HEK293 (cell line): ENCODE measurements around the gene NOL9.

Experiments
- CTCF ChIA-PET: fragments of 350-600 bp; formaldehyde crosslinking; extraction: SDS; loops from one replicate; lab custom pipeline; 2021; ENCODE audit warnings: antibody characterized with exemption; lab: Yijun Ruan, JAX
- POLR2A ChIA-PET: fragments of 300-600 bp; formaldehyde crosslinking; extraction: SDS; loops from one replicate; lab custom pipeline; 2020; ENCODE audit warnings: antibody characterized with exemption, inconsistent platforms; lab: Yijun Ruan, JAX
- H3K27ac ChIP-seq: fragments of 200-500 bp; sonication (Bioruptor generic); 2 replicates; pipeline ENCODE4 v1.5.1; 2014; ENCODE audit warnings: low read depth, low read length, control low read depth, inconsistent platforms; ENCODE audit errors: extremely low read depth
- H3K36me3 ChIP-seq, 2 experiments: fragments of 200-500 bp in 1 of 2; sonication (Bioruptor generic) in 1 of 2; 1 replicate in 1 of 2; 2 replicates in 1 of 2; pipeline ENCODE4 v1.5.1; 2014 to 2017; ENCODE audit warnings: inconsistent platforms in 2 of 2, low read length in 2 of 2; ENCODE audit not compliant: control insufficient read depth in 2 of 2, insufficient read depth in 1 of 2
- H3K4me1 ChIP-seq: fragments of 200-500 bp; sonication (Bioruptor generic); 2 replicates; pipeline ENCODE4 v1.5.1; 2014; ENCODE audit warnings: mild to moderate bottlenecking, low read length, inconsistent platforms; ENCODE audit not compliant: control insufficient read depth, insufficient read depth
- H3K4me3 ChIP-seq: 2 replicates; pipeline ENCODE4 v1.5.1; 2011; ENCODE audit warnings: low read depth, mild to moderate bottlenecking, control low read depth, low read length, moderate library complexity
- H3K9me3 ChIP-seq: fragments of 200-500 bp; sonication (Bioruptor generic); 2 replicates; pipeline ENCODE4 v1.5.1; 2014; ENCODE audit warnings: low read depth, low read length, inconsistent platforms; ENCODE audit not compliant: control insufficient read depth, insufficient read depth
- HOXC10 ChIP-seq: sonication (generic); formaldehyde crosslinking; IDR thresholded peaks from 2 replicates; pipeline ENCODE4 v1.8.1; 2023; ENCODE audit warnings: mild to moderate bottlenecking, missing genetic modification reagents
- MYNN ChIP-seq: fragments of 450-650 bp; formaldehyde crosslinking; IDR thresholded peaks from 2 replicates; pipeline ENCODE4 v1.5.1; 2016; ENCODE audit warnings: missing biosample characterization, missing genetic modification characterization, borderline replicate concordance
- SALL2 ChIP-seq: fragments of 450-650 bp; formaldehyde crosslinking; IDR thresholded peaks from 2 replicates; pipeline ENCODE4 v1.5.0; 2017; ENCODE audit warnings: missing biosample characterization, mild to moderate bottlenecking, missing genetic modification characterization, borderline replicate concordance
- SP3 ChIP-seq: fragments of 450-650 bp; formaldehyde crosslinking; IDR thresholded peaks from 2 replicates; pipeline ENCODE4 v1.5.1; 2016; ENCODE audit warnings: missing biosample characterization, missing genetic modification characterization
- YY1 ChIP-seq: fragments of 450-650 bp; formaldehyde crosslinking; IDR thresholded peaks from 2 replicates; pipeline ENCODE4 v1.5.1; 2018; ENCODE audit warnings: missing biosample characterization, missing genetic modification characterization
- ZBTB20 ChIP-seq: fragments of 450-650 bp; formaldehyde crosslinking; IDR thresholded peaks from 2 replicates; pipeline ENCODE4 v1.5.1; 2016; ENCODE audit warnings: missing biosample characterization, missing genetic modification characterization
- ZBTB21 ChIP-seq: fragments of 450-650 bp; formaldehyde crosslinking; IDR thresholded peaks from 2 replicates; pipeline ENCODE4 v1.5.1; 2017; ENCODE audit warnings: missing biosample characterization, missing genetic modification characterization
- ZNF169 ChIP-seq: fragments of 450-650 bp; formaldehyde crosslinking; IDR thresholded peaks from 2 replicates; pipeline ENCODE4 v1.5.1; 2016; ENCODE audit warnings: missing biosample characterization, missing genetic modification characterization
- ZNF223 ChIP-seq: fragments of 450-650 bp; formaldehyde crosslinking; IDR thresholded peaks from 2 replicates; pipeline ENCODE4 v1.5.1; 2016; ENCODE audit warnings: missing biosample characterization, missing genetic modification characterization
- ZNF596 ChIP-seq: fragments of 450-650 bp; IDR thresholded peaks from 2 replicates; pipeline ENCODE4 v1.5.0; 2018; ENCODE audit warnings: missing biosample characterization, mild to moderate bottlenecking, missing genetic modification characterization, moderate library complexity
- ZNF624 ChIP-seq: fragments of 450-650 bp; formaldehyde crosslinking; IDR thresholded peaks from 2 replicates; pipeline ENCODE4 v1.5.1; 2017; ENCODE audit warnings: missing biosample characterization, missing genetic modification characterization
- ZNF768 ChIP-seq: fragments of 450-650 bp; formaldehyde crosslinking; IDR thresholded peaks from 2 replicates; pipeline ENCODE4 v1.5.1; 2018; ENCODE audit warnings: missing biosample characterization, mild to moderate bottlenecking, missing genetic modification characterization
- ZSCAN30 ChIP-seq: fragments of 450-650 bp; IDR thresholded peaks from 2 replicates; pipeline ENCODE4 v1.5.1; 2018; ENCODE audit warnings: missing biosample characterization, mild to moderate bottlenecking, missing genetic modification characterization, moderate library complexity
- TF ChIP-seq, protein P1 (sequence below): fragments of 450-650 bp; formaldehyde crosslinking; IDR thresholded peaks from 2 replicates; pipeline ENCODE4 v1.5.1; 2016; ENCODE audit warnings: missing biosample characterization, missing genetic modification characterization
- TF ChIP-seq, protein P2 (sequence below): fragments of 450-650 bp; formaldehyde crosslinking; IDR thresholded peaks from 2 replicates; pipeline ENCODE4 v1.5.1; 2016; ENCODE audit warnings: missing biosample characterization, missing genetic modification characterization
- TF ChIP-seq, protein P3 (sequence below): fragments of 450-650 bp; formaldehyde crosslinking; IDR thresholded peaks from 2 replicates; pipeline ENCODE4 v1.5.1; 2016; ENCODE audit warnings: missing biosample characterization, missing genetic modification characterization
- TF ChIP-seq, protein P4 (sequence below): fragments of 450-650 bp; formaldehyde crosslinking; IDR thresholded peaks from 2 replicates; pipeline ENCODE4 v1.5.1; 2017; ENCODE audit warnings: missing biosample characterization, missing genetic modification characterization

The NOL9 gene

DNA sequence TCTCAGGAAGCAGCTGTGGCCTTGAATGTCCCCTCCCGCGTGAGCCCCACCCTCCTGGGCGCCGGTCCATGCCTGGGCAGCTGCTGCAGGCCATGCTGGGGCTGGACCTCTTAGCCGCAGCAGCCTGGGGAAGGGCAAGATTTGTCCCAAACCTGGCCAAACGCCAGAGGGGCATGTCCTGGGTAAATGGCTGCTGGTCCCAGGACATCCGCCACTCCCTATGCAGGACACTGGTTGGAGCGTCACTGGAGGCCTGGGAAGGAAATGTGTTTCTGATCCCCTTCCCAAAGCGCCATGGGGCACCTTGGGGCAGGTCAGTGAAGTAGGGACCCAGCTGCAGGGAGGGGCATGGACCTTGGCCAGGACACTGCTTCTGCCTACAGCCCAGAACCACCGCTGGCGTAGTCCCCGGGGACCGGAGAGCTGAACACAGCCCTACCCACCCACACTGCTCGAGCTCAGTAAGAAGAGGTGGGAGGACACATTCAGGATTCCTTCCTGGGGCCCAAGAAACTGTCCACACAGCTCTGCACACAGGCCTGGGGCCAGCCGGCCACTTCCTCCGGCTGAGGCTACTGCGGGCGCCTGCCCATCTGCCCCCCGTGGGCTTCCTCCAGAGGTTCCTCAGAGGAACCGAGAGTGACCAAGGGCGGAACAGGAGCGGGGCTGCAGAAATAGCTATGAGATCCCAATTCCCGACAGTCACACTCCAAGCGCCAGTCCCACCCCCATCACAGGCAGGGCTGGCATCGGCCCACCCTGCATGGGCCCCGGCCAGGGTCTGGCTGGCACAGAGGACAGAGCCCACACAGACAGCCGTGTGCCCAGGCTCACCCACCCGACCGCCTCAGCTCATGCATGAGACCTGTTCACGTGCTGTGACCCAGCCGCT, 52.1 kb downstream of the NOL9 start (continued):
- TF ChIP-seq ZNF169 (tag by site-specific recombination) = no peak
- no peak for TF ChIP-seq ZNF596 (tag by site-specific recombination)
- no peak for TF ChIP-seq YY1
- TF ChIP-seq ZNF768 = no peak

DNA sequence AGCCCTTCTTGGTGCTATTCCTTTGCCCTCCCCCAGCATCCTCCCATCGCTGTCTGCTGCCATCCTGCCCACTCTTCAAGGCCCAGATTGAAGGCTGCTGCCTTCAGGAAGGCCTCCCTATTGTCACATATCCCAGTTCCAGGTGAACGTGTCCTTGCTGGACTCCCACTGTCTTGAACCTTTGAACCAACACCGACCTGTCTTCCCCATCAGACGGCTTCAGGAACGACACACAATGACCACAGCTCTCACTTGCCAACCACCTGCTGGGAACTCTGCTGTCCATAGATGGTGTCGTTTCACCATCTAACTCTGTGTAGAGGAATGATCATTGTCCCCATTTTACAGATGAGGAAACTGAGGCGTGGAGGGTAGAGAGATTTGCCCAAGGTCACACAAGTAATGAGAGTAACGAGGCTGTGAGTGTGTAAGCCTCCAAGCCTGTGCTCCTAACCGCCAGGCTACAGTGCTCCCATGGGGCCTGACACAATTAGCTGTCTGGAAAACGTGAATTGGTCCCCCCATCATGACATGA, 53.0 kb downstream of the NOL9 start:
- ChIA-PET CTCF (interaction anchor here (0.6 kb wide), 1 partner anchor 23 kb away, joined by 3 read pairs; no protein-coding TSS in a partner anchor), POLR2A (no interaction called here)
- Histone ChIP-seq H3K27ac (no peak overlapping the region), H3K4me1 (no peaks in the 10 kb centered on the region), H3K36me3 (no peaks in the 10 kb centered on the region), H3K4me3 (no peak overlapping the region), H3K9me3 (no peaks in the 10 kb centered on the region)
- TF ChIP-seq MYNN (no peak), HOXC10 (no peak), ZBTB20 (tag by site-specific recombination) (no peak), SP3 (no peak), ZNF624 (tag by site-specific recombination) (no peak), ZBTB21 (no peak), SALL2 (tag by site-specific recombination) (no peak), ZSCAN30 (tag by site-specific recombination) (no peak), ZNF223 (no peak)
- TF ChIP-seq, protein P1, sequence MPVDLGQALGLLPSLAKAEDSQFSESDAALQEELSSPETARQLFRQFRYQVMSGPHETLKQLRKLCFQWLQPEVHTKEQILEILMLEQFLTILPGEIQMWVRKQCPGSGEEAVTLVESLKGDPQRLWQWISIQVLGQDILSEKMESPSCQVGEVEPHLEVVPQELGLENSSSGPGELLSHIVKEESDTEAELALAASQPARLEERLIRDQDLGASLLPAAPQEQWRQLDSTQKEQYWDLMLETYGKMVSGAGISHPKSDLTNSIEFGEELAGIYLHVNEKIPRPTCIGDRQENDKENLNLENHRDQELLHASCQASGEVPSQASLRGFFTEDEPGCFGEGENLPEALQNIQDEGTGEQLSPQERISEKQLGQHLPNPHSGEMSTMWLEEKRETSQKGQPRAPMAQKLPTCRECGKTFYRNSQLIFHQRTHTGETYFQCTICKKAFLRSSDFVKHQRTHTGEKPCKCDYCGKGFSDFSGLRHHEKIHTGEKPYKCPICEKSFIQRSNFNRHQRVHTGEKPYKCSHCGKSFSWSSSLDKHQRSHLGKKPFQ (tag by site-specific recombination) = no peak
- TF ChIP-seq, protein P2, sequence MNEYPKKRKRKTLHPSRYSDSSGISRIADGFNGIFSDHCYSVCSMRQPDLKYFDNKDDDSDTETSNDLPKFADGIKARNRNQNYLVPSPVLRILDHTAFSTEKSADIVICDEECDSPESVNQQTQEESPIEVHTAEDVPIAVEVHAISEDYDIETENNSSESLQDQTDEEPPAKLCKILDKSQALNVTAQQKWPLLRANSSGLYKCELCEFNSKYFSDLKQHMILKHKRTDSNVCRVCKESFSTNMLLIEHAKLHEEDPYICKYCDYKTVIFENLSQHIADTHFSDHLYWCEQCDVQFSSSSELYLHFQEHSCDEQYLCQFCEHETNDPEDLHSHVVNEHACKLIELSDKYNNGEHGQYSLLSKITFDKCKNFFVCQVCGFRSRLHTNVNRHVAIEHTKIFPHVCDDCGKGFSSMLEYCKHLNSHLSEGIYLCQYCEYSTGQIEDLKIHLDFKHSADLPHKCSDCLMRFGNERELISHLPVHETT (tag by site-specific recombination) = no peak
- TF ChIP-seq, protein P3, sequence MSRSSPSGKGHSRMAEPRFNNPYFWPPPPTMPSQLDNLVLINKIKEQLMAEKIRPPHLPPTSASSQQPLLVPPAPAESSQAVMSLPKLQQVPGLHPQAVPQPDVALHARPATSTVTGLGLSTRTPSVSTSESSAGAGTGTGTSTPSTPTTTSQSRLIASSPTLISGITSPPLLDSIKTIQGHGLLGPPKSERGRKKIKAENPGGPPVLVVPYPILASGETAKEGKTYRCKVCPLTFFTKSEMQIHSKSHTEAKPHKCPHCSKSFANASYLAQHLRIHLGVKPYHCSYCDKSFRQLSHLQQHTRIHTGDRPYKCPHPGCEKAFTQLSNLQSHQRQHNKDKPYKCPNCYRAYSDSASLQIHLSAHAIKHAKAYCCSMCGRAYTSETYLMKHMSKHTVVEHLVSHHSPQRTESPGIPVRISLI (tag by site-specific recombination) = no peak
- TF ChIP-seq, protein P4, sequence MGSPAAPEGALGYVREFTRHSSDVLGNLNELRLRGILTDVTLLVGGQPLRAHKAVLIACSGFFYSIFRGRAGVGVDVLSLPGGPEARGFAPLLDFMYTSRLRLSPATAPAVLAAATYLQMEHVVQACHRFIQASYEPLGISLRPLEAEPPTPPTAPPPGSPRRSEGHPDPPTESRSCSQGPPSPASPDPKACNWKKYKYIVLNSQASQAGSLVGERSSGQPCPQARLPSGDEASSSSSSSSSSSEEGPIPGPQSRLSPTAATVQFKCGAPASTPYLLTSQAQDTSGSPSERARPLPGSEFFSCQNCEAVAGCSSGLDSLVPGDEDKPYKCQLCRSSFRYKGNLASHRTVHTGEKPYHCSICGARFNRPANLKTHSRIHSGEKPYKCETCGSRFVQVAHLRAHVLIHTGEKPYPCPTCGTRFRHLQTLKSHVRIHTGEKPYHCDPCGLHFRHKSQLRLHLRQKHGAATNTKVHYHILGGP = no peak
